Transverse colon (tissue), 3 donors: ENCODE results near the gene INTS11.

Experiments
- CTCF ChIP-seq, 5 experiments: fragments of 200-600 bp in 3 of 5; fragments of 450-650 bp in 2 of 5; sonication (generic) in 3 of 5; IDR thresholded peaks; 1 replicate in 2 of 5; 2 replicates in 3 of 5; pipeline ENCODE4 v1.5.1; 2016 to 2017; ENCODE audit warnings: antibody characterized with exemption in 5 of 5, inconsistent platforms in 3 of 5, mild to moderate bottlenecking in 2 of 5, moderate library complexity in 1 of 5
- EP300 ChIP-seq: sonication (generic); formaldehyde crosslinking; IDR thresholded peaks from one replicate; pipeline ENCODE4 v1.6.1; 2017; ENCODE audit warnings: antibody characterized with exemption, low read depth

GRCh38 chr1:1285102-1285571 is 39.3 kb downstream of the INTS11 start:
- TF ChIP-seq CTCF (IDR thresholded peaks at IDR 0.05) (no peak), EP300 (no peak)
